Progenitor cell of endocrine pancreas (in vitro differentiated cells): Measurements from ENCODE around the gene CNOT2. TPM values are rescaled to one million over a fixed set of nuclear protein-coding genes. Genes with fewer than 3 reads are reported as not detected.

Experiments used
- DNase-seq: peaks from one replicate; pipeline ENCODE4 v3.0.0; 2021; ENCODE audit warnings: low spot score; ENCODE audit not compliant: unreplicated experiment
- H3K27ac Mint-ChIP-seq: 2 replicates; pipeline ENCODE4 v1.8.0; 2021; ENCODE audit warnings: mild to moderate bottlenecking, moderate library complexity, mixed read lengths
- H3K27me3 Mint-ChIP-seq: 2 replicates; pipeline ENCODE4 v1.8.0; 2021; ENCODE audit warnings: mixed read lengths
- H3K36me3 Mint-ChIP-seq: 2 replicates; pipeline ENCODE4 v1.8.0; 2022; ENCODE audit warnings: mixed read lengths; ENCODE audit not compliant: insufficient read depth
- H3K4me1 Mint-ChIP-seq: 2 replicates; pipeline ENCODE4 v1.8.0; 2021; ENCODE audit warnings: low read depth, mixed read lengths
- H3K4me3 Mint-ChIP-seq: 2 replicates; pipeline ENCODE4 v1.8.0; 2021; ENCODE audit warnings: low read depth, mild to moderate bottlenecking, moderate library complexity, mixed read lengths
- H3K9me3 Mint-ChIP-seq: 2 replicates; pipeline ENCODE4 v1.8.0; 2021; ENCODE audit warnings: low read depth, mixed read lengths
- total RNA-seq: library from RNA; stranded (reverse); gene quantifications from 2 replicates; pipeline ENCODE4 v1.2.1, GENCODE V29; 2021
- TF ChIP-seq, protein P1 (sequence below): fragments of 200-600 bp; sonication (generic); IDR thresholded peaks from one replicate; pipeline ENCODE4 v1.5.0; 2021; ENCODE audit warnings: antibody characterized with exemption, mild to moderate bottlenecking; ENCODE audit not compliant: unreplicated experiment

The CNOT2 gene
- total RNA-seq, 1 donor from 2014 or later, result 128 TPM

GRCh38 chr12:70236990-70237389, 6.2 kb upstream of the CNOT2 start:
- Mint-ChIP-seq H3K4me3 (no peak overlapping the region), H3K27ac (peak overlapping the region; percentile 39)
- DNase-seq, result no peak

GRCh38 chr12:70240673-70241072, 2.6 kb upstream of the CNOT2 start:
- peaks cover 14% of the 10 kb centered on the region for H3K36me3 Mint-ChIP-seq
- H3K9me3 Mint-ChIP-seq, result peaks cover 4% of the 10 kb centered on the region

More at GRCh38 chr12:70236990-70237389, 6.2 kb upstream of the CNOT2 start:
- Mint-ChIP-seq H3K27me3 (no peaks in the 10 kb centered on the region), H3K9me3 (peaks cover 6% of the 10 kb centered on the region), H3K4me1 (peaks cover 21% of the 10 kb centered on the region), H3K36me3 (peaks cover 20% of the 10 kb centered on the region)
- TF ChIP-seq, protein P1, sequence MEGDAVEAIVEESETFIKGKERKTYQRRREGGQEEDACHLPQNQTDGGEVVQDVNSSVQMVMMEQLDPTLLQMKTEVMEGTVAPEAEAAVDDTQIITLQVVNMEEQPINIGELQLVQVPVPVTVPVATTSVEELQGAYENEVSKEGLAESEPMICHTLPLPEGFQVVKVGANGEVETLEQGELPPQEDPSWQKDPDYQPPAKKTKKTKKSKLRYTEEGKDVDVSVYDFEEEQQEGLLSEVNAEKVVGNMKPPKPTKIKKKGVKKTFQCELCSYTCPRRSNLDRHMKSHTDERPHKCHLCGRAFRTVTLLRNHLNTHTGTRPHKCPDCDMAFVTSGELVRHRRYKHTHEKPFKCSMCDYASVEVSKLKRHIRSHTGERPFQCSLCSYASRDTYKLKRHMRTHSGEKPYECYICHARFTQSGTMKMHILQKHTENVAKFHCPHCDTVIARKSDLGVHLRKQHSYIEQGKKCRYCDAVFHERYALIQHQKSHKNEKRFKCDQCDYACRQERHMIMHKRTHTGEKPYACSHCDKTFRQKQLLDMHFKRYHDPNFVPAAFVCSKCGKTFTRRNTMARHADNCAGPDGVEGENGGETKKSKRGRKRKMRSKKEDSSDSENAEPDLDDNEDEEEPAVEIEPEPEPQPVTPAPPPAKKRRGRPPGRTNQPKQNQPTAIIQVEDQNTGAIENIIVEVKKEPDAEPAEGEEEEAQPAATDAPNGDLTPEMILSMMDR, result no peak

DNA sequence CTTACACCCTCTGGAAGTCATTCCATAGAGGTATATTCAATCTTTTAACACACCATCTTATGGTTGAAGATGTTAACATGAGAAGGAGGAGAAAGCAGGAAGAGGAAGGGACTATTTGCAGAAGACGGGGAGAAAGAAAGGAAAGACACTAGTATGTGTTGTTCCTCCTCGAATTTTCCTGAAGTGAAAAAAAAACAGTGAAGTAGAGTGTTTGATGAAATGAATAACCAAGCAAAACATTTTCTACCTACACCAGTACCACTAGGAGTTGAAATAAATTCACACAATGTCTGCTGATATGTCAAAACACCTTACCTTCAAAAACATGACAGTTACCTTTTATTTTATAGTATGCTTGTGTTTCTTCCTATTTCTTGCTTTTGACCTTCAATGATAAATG, 1.4 kb upstream of the CNOT2 start:
- peaks cover 11% of the 10 kb centered on the region for H3K36me3 Mint-ChIP-seq
- peak overlapping the region; percentile 100 for H3K4me3 Mint-ChIP-seq
- peaks cover 40% of the 10 kb centered on the region for H3K4me1 Mint-ChIP-seq
- peak overlapping the region; percentile 99 for H3K27ac Mint-ChIP-seq
- H3K9me3 Mint-ChIP-seq, result no peaks in the 10 kb centered on the region
- no peak for DNase-seq
- H3K27me3 Mint-ChIP-seq, result no peaks in the 10 kb centered on the region
- TF ChIP-seq, protein P1, result no peak

More at GRCh38 chr12:70240673-70241072, 2.6 kb upstream of the CNOT2 start:
- H3K27ac Mint-ChIP-seq, result peak overlapping the region; percentile 42
- no peak for DNase-seq
- no peaks in the 10 kb centered on the region for H3K27me3 Mint-ChIP-seq
- H3K4me3 Mint-ChIP-seq, result peak overlapping the region; percentile 23
- peaks cover 37% of the 10 kb centered on the region for H3K4me1 Mint-ChIP-seq
- TF ChIP-seq, protein P1, result no peak

DNA sequence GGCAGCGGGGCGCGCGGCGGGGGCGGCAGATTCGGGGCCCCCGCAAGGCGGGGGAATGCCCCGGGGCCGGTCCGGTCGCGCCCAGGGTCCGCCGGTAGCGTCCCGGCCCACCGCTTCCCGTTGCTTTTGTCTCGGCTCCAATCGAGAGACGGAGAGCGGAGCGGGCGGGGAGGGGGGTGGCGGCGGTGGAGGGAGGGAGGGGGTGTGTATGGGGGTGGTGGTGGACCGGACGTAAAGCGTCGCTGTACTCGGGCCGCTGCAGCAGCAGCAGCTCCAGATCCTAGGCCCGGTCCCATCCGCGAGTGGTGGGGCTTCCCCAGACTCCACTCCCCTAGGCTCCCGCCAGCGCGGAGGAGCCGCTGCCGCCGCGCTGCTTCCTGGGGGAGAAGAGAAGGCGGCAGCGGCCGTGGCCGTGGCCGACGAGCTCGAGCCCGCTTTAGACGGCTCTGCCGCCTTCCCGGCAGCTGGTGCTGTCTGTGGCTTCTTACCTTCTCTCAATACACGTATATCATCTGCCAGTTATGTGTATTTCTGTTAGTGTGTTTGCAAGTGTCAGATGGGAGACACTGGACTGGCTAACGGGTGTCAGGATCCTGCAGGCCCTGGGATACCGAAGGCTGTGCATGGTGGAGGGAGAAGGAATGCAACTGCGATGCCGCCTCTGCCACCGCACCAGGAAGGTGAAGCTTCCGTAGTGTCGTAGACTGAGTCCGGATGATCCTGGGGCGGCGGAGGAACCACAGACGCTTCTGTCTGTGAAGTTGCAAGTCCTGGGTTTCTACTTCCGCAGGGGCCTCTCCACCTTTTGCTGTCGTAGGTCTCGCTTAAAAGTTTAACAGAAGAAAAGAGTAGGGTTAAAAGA, 508 bp downstream of the CNOT2 start:
- peaks cover 44% of the 10 kb centered on the region for H3K4me1 Mint-ChIP-seq
- no peaks in the 10 kb centered on the region for H3K27me3 Mint-ChIP-seq
- H3K36me3 Mint-ChIP-seq, result peaks cover 13% of the 10 kb centered on the region
- H3K4me3 Mint-ChIP-seq, result peak overlapping the region; percentile 100
- TF ChIP-seq, protein P1, result no peak
- DNase-seq, result peak; percentile 14
- H3K27ac Mint-ChIP-seq, result peak overlapping the region; percentile 99
- no peaks in the 10 kb centered on the region for H3K9me3 Mint-ChIP-seq

DNA sequence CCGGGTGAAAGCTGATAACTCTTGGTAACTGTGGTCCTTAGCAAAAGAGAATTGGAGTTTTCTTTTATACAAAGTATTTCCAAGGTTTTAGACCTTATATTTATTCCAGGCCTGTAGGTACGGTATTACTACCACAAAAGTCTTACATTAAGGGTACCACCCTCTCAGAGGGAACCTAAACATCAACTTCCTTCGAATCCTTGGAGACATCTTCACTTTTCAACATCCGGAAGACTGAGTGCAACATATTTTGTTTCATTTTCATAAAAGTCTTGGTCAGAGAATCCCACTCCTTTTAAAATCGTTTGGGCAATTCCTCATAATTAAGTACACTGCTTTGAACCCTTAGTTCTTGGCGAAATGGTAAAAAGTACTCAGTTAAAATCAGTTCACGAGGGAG, 1.2 kb downstream of the CNOT2 start:
- Mint-ChIP-seq H3K36me3 (peaks cover 12% of the 10 kb centered on the region), H3K4me3 (peak overlapping the region; percentile 98), H3K27me3 (no peaks in the 10 kb centered on the region), H3K27ac (peak overlapping the region; percentile 98), H3K4me1 (peaks cover 44% of the 10 kb centered on the region), H3K9me3 (no peaks in the 10 kb centered on the region)
- no peak for DNase-seq
- TF ChIP-seq, protein P1, result no peak
